Myocyte (in vitro differentiated cells): ENCODE measurements around the gene RNU2-1. TPM values are rescaled to one million over a fixed set of nuclear protein-coding genes. Genes with fewer than 3 reads are reported as not detected.
"Not testable (repeated sequence)": the region's sequence is repeated elsewhere in the genome, so short reads cannot be mapped to it uniquely, and the experiment has no call there.

Experiments
- DNase-seq: peaks from one replicate; pipeline ENCODE4 v3.0.0-alpha.2; 2012; ENCODE audit warnings: low read depth
- polyA plus RNA-seq: library from polyadenylated mRNA; unstranded; fragments of >200 nt; gene quantifications from one replicate; pipeline ENCODE4 v1.2.1, GENCODE V29; 2012; ENCODE audit warnings: missing spikeins
- total RNA-seq: library from RNA; depleted of rRNA; stranded (reverse); fragments of >200 nt; gene quantifications from 2 replicates; pipeline ENCODE4 v1.2.3, GENCODE V29; 2014

Gene RNU2-1
- total RNA-seq, result not detected in 2 replicates
- polyA plus RNA-seq, result not detected

GRCh38 chr17:43233877-43234276, at the start of gene RNU2-1:
Gene RNU2-1 (minus strand): TSS chr17:43233977.
- not testable (repeated sequence) for DNase-seq

- DNase-seq, result not testable (repeated sequence)
Measured at GRCh38 chr17:43272914-43273313, 39.1 kb upstream of the RNU2-1 start.

GRCh38 chr17:43272483-43272882, 38.7 kb upstream of the RNU2-1 start:
- not testable (repeated sequence) for DNase-seq

- DNase-seq, result not testable (repeated sequence)
Measured at GRCh38 chr17:43270552-43271504, 37.1 kb upstream of the RNU2-1 start.

- DNase-seq, result not testable (repeated sequence)
Measured at GRCh38 chr17:43246456-43246855, 12.7 kb upstream of the RNU2-1 start.

GRCh38 chr17:43240596-43241352, 7.0 kb upstream of the RNU2-1 start:
- DNase-seq, result not testable (repeated sequence)

GRCh38 chr17:43239597-43239996, 5.8 kb upstream of the RNU2-1 start:
- not testable (repeated sequence) for DNase-seq

GRCh38 chr17:43233263-43233662, 514 bp downstream of the RNU2-1 start:
- not testable (repeated sequence) for DNase-seq

- not testable (repeated sequence) for DNase-seq
Measured at GRCh38 chr17:43232021-43232699, 1.6 kb downstream of the RNU2-1 start.

- DNase-seq, result not testable (repeated sequence)
Measured at GRCh38 chr17:43231205-43232020, 2.4 kb downstream of the RNU2-1 start.

GRCh38 chr17:43228020-43228782, 5.6 kb downstream of the RNU2-1 start, which contains the start of gene CCDC200:
Gene CCDC200 (minus strand): TSS chr17:43228623. CDS start chr17:43228554, 69 bp downstream.
- not testable (repeated sequence) for DNase-seq

- DNase-seq, result no peak
Measured at GRCh38 chr17:43226393-43226792, 7.4 kb downstream of the RNU2-1 start.

- no peak for DNase-seq
Measured at GRCh38 chr17:43224146-43224705, 9.6 kb downstream of the RNU2-1 start.

GRCh38 chr17:43220511-43221125, 13.2 kb downstream of the RNU2-1 start:
- DNase-seq, result no peak

- DNase-seq, result no peak
Measured at GRCh38 chr17:43219746-43220380, 13.9 kb downstream of the RNU2-1 start.

- DNase-seq, result no peak
Measured at GRCh38 chr17:43219001-43219400, 14.8 kb downstream of the RNU2-1 start.

GRCh38 chr17:43217614-43218087, 16.1 kb downstream of the RNU2-1 start:
- no peak for DNase-seq
